Spleen (tissue), 11 donors: Measurements from ENCODE around the gene DCPS. TPM values are rescaled to one million over a fixed set of nuclear protein-coding genes. Genes with fewer than 3 reads are reported as not detected.

Experiments used
- DNase-seq: peaks from one replicate; pipeline ENCODE4 v3.0.0-alpha.2; 2020
- H3K27ac ChIP-seq, 8 donors: fragments of 200-600 bp; sonication (generic) in 7 of 8; 1 replicate in 4 of 8; 2 replicates in 4 of 8; pipeline versions ENCODE4 v1.5.0 to v1.8.0; 2016 to 2021; ENCODE audit warnings: inconsistent platforms in 4 of 8, mild to moderate bottlenecking in 4 of 8, moderate library complexity in 1 of 8
- H3K27me3 ChIP-seq, 7 donors: fragments of 200-600 bp; sonication (generic) in 6 of 7; replicated peaks in 1 of 7; 1 replicate in 4 of 7; 2 replicates in 3 of 7; pipeline versions ENCODE4 v1.5.0 to v1.8.0; 2016 to 2021; ENCODE audit warnings: inconsistent platforms in 3 of 7, mild to moderate bottlenecking in 1 of 7
- H3K36me3 ChIP-seq, 6 donors: fragments of 200-600 bp; sonication (generic) in 5 of 6; 1 replicate in 4 of 6; 2 replicates in 2 of 6; pipeline versions ENCODE4 v1.5.0 to v1.8.0; 2016 to 2021; ENCODE audit warnings: inconsistent platforms in 2 of 6
- H3K4me1 ChIP-seq, 6 donors: fragments of 200-600 bp; sonication (generic) in 5 of 6; 1 replicate in 3 of 6; 2 replicates in 3 of 6; pipeline versions ENCODE4 v1.5.0 to v1.8.0; 2016 to 2021; ENCODE audit warnings: inconsistent platforms in 3 of 6
- H3K4me3 ChIP-seq, 8 donors: fragments of 200-600 bp; sonication (generic) in 7 of 8; 1 replicate in 4 of 8; 2 replicates in 4 of 8; pipeline versions ENCODE4 v1.5.0 to v1.8.0; 2016 to 2021; ENCODE audit warnings: inconsistent platforms in 4 of 8, mild to moderate bottlenecking in 4 of 8, moderate library complexity in 2 of 8
- H3K9me3 ChIP-seq, 8 donors: fragments of 200-600 bp; sonication (generic) in 7 of 8; 1 replicate in 4 of 8; 2 replicates in 4 of 8; pipeline versions ENCODE4 v1.5.0 to v1.8.0; 2016 to 2021; ENCODE audit warnings: inconsistent platforms in 4 of 8
- CTCF ChIP-seq, 11 experiments: fragments of 200-600 bp in 7 of 11; fragments of 450-650 bp in 4 of 11; sonication (generic) in 4 of 11; IDR thresholded peaks in 8 of 11; conservative IDR thresholded peaks in 3 of 11; 1 replicate in 7 of 11; 2 replicates in 4 of 11; pipeline versions ENCODE4 v1.4.0 to v1.8.0; 2016 to 2021; ENCODE audit warnings: antibody characterized with exemption in 11 of 11, inconsistent platforms in 4 of 11, mild to moderate bottlenecking in 1 of 11
- POLR2A ChIP-seq, 3 donors: fragments of 450-650 bp; IDR thresholded peaks; one replicate each; pipeline ENCODE4 v1.5.1; 2017; ENCODE audit warnings: antibody characterized with exemption in 3 of 3, mild to moderate bottlenecking in 1 of 3
- POLR2AphosphoS5 ChIP-seq, 3 donors: sonication (generic); formaldehyde crosslinking; IDR thresholded peaks; one replicate each; pipeline ENCODE4 v1.5.1; 2017; ENCODE audit warnings: antibody characterized with exemption in 3 of 3
- WGBS, 5 donors: extraction: QIAGEN DNeasy Blood & Tissue Kit in 3 of 5; methylation state at CpG; one replicate each; pipeline versions ENCODE4 v1.1.5 to v1.1.7; 2013 to 2018; 5-methylcytosine and 5-hydroxymethylcytosine counted together
- intact Hi-C: fragments of 100-400 bp; cut with DNase I; formaldehyde crosslinking; loops from one replicate; pipeline ENCODE4 v1.15.0; 2023; ENCODE audit warnings: low total_unique reads
- polyA plus RNA-seq, 3 donors: library from polyadenylated mRNA; stranded (reverse); fragments of 200-250 nt; gene quantifications; one replicate each; pipeline ENCODE4 v1.2.1, GENCODE V29; 2013
- total RNA-seq, 7 donors: library from RNA; depleted of rRNA in 3 of 7; stranded (reverse); fragments of >200 nt in 3 of 7; fragmentation: NEBNext Ultra II Directional in 4 of 7; extraction: Animal tissue kit (Norgen Biotek cat#: 25700) in 4 of 7; gene quantifications; one replicate each; pipeline versions ENCODE4 v1.1.0 to v1.2.1, GENCODE V29; 2016 to 2021
- donor health status: healthy with polysubstance abuse.
- donor health status: DM: no; HTN: no; CAD: no; lungs with moderate emphysema.
- donor health status: DM: no; HTN: no; CAD: no.
- donor health status: Bipolar disorder and iron deficiency.
- donor health status: healthy.
- donor health status: DM: no; HTN: no; CAD: no.
- donor health status: DM: yes; HTN: yes; CAD: no.

The DCPS gene
- total and polyA plus RNA-seq, 10 donors: 17.4 to 35.2 (median 22.7) TPM

- no peaks in the 10 kb centered on the region for H3K9me3 ChIP-seq
- intact Hi-C loops: no loop called here
- H3K4me1 ChIP-seq: peaks cover 14 to 83% (median 50%) of the 10 kb centered on the region in 6 donors
- no peak overlapping the region for H3K4me3 ChIP-seq
- H3K36me3 ChIP-seq: peaks cover 0 to 91% (median 50%) of the 10 kb centered on the region in 6 donors
- H3K27me3 ChIP-seq: no peaks in the 10 kb centered on the region
- DNase-seq: peak; percentile 38
- TF ChIP-seq POLR2A (IDR thresholded peaks at IDR 0.05): no peak
- TF ChIP-seq POLR2AphosphoS5 (IDR thresholded peaks at IDR 0.05): no peak
- TF ChIP-seq CTCF (IDR thresholded peaks at IDR 0.05 in 8 of 11, conservative IDR thresholded peaks at IDR 0.05 in 3 of 11): no peak
- WGBS, 5 donors: 82 to 88% (median 83%) methylated on average over 8 to 15 of the region's 15 CpGs
- peak overlapping the region in 5 of 8 donors; percentile 29 to 70 (median 57) for H3K27ac ChIP-seq
These were observed 35.4 kb downstream of the DCPS start for GRCh38 chr11:126339073-126339862.

GRCh38 chr11:126339863-126340434, 36.1 kb downstream of the DCPS start:
- Histone ChIP-seq H3K9me3 (no peaks in the 10 kb centered on the region), H3K4me3 (no peak overlapping the region), H3K27me3 (no peaks in the 10 kb centered on the region), H3K36me3 (peaks cover 0 to 91% (median 57%) of the 10 kb centered on the region in 6 donors), H3K27ac (peak overlapping the region in 5 of 8 donors; percentile 29 to 70 (median 57)), H3K4me1 (peaks cover 12 to 83% (median 53%) of the 10 kb centered on the region in 6 donors)
- TF ChIP-seq POLR2A (IDR thresholded peaks at IDR 0.05) (no peak), CTCF (IDR thresholded peaks at IDR 0.05 in 8 of 11, conservative IDR thresholded peaks at IDR 0.05 in 3 of 11) (no peak), POLR2AphosphoS5 (IDR thresholded peaks at IDR 0.05) (no peak)
- intact Hi-C loops: no loop called here
- DNase-seq: peak; percentile 58
- WGBS, 5 donors: 75 to 79% (median 77%) methylated on average over 10 to 11 of the region's 11 CpGs

GRCh38 chr11:126340960-126341606, 37.2 kb downstream of the DCPS start:
- WGBS, 5 donors: 69 to 82% (median 75%) methylated on average over 7 of the region's 7 CpGs
- H3K27me3 ChIP-seq: no peaks in the 10 kb centered on the region
- peak overlapping the region in 6 of 8 donors; percentile 18 to 67 (median 42) for H3K27ac ChIP-seq
- TF ChIP-seq CTCF (IDR thresholded peaks at IDR 0.05 in 8 of 11, conservative IDR thresholded peaks at IDR 0.05 in 3 of 11) (no peak), POLR2A (IDR thresholded peaks at IDR 0.05) (no peak)
- peaks cover 14 to 83% (median 50%) of the 10 kb centered on the region in 6 donors for H3K4me1 ChIP-seq
- peaks cover 0 to 94% (median 63%) of the 10 kb centered on the region in 6 donors for H3K36me3 ChIP-seq
- H3K4me3 ChIP-seq: no peak overlapping the region
- H3K9me3 ChIP-seq: no peaks in the 10 kb centered on the region
- DNase-seq: peak; percentile 24
- intact Hi-C loops: no loop called here
